HG03442 (cell line): ENCODE measurements around the gene SLC23A1.
"Not testable (repeated sequence)": the region's sequence is repeated elsewhere in the genome, so short reads cannot be mapped to it uniquely, and the experiment has no call there.

Experiments
- ATAC-seq: cut with Tn5 transposase; IDR thresholded peaks from one replicate; pipeline ENCODE4 v1.9.1; 2021; ENCODE audit warnings: mild to moderate bottlenecking, moderate library complexity; ENCODE audit not compliant: unreplicated experiment

The SLC23A1 gene

GRCh38 chr5:139383275-139383992 lies at the start of gene SLC23A1:
SLC23A1 (minus strand) TSS chr5:139383297; CDS start chr5:139383253, 44 bp downstream.
- no peak for ATAC-seq

- ATAC-seq = no peak
Measured at GRCh38 chr5:139431706-139432105, 48.6 kb upstream of the SLC23A1 start.

GRCh38 chr5:139430015-139430414 lies 46.9 kb upstream of the SLC23A1 start:
- no peak for ATAC-seq

- ATAC-seq = no peak
Measured at GRCh38 chr5:139426203-139426885, 43.2 kb upstream of the SLC23A1 start.

- no peak for ATAC-seq
Measured at GRCh38 chr5:139425497-139425896, 42.4 kb upstream of the SLC23A1 start.

GRCh38 chr5:139422307-139422893 lies 39.3 kb upstream of the SLC23A1 start:
- ATAC-seq = peak; percentile 52

- ATAC-seq = no peak
Measured at GRCh38 chr5:139419226-139420192, 36.4 kb upstream of the SLC23A1 start.

- no peak for ATAC-seq
Measured at GRCh38 chr5:139418793-139419192, 35.7 kb upstream of the SLC23A1 start.

- no peak for ATAC-seq
Measured at GRCh38 chr5:139417214-139417613, 34.1 kb upstream of the SLC23A1 start.

GRCh38 chr5:139416651-139417050 lies 33.6 kb upstream of the SLC23A1 start:
- ATAC-seq = no peak

GRCh38 chr5:139415869-139416268 lies 32.8 kb upstream of the SLC23A1 start:
- ATAC-seq = no peak

GRCh38 chr5:139415221-139415861 lies 32.2 kb upstream of the SLC23A1 start:
- no peak for ATAC-seq

GRCh38 chr5:139414581-139415130 lies 31.6 kb upstream of the SLC23A1 start:
- no peak for ATAC-seq

GRCh38 chr5:139413963-139414362 lies 30.9 kb upstream of the SLC23A1 start:
- ATAC-seq = peak; percentile 50

GRCh38 chr5:139413153-139413552 lies 30.1 kb upstream of the SLC23A1 start:
- ATAC-seq = no peak

GRCh38 chr5:139410993-139411828 lies 28.1 kb upstream of the SLC23A1 start:
- no peak for ATAC-seq

- ATAC-seq = no peak
Measured at GRCh38 chr5:139410121-139410992, 27.3 kb upstream of the SLC23A1 start.

- not testable (repeated sequence) for ATAC-seq
Measured at GRCh38 chr5:139409116-139409515, 26.0 kb upstream of the SLC23A1 start.
